Fibroblast of lung (primary cell): ENCODE data around the gene ITCH. TPM values are rescaled to one million over a fixed set of nuclear protein-coding genes. Genes with fewer than 3 reads are reported as not detected.

ENCODE experiments used
- DNase-seq, 2 donors: peaks; one replicate each; pipeline versions ENCODE4 v3.0.0 to v3.0.0-alpha.2; 2010; ENCODE audit warnings: low read depth in 2 of 2
- H2AFZ ChIP-seq: 2 replicates; pipeline ENCODE4 v1.5.1; 2012; ENCODE audit warnings: low read length, control low read depth, inconsistent platforms
- H3K27ac ChIP-seq: 2 replicates; pipeline ENCODE4 v1.5.1; 2011; ENCODE audit warnings: low read length, control low read depth; ENCODE audit not compliant: insufficient read depth
- H3K27me3 ChIP-seq: 2 replicates; pipeline ENCODE4 v1.5.1; 2011; ENCODE audit warnings: mild to moderate bottlenecking, low read length; ENCODE audit not compliant: control insufficient read depth, insufficient read depth
- H3K36me3 ChIP-seq: 2 replicates; pipeline ENCODE4 v1.5.1; 2011; ENCODE audit warnings: low read length; ENCODE audit not compliant: control insufficient read depth, insufficient read depth
- H3K4me1 ChIP-seq: 2 replicates; pipeline ENCODE4 v1.5.1; 2011; ENCODE audit warnings: low read length; ENCODE audit not compliant: control insufficient read depth, insufficient read depth; ENCODE audit errors: extremely low read depth
- H3K4me2 ChIP-seq: 2 replicates; pipeline ENCODE4 v1.5.1; 2011; ENCODE audit warnings: low read length, control low read depth; ENCODE audit not compliant: insufficient read depth; ENCODE audit errors: extremely low read depth
- H3K4me3 ChIP-seq, 4 experiments: fragments of 200-600 bp in 1 of 4; sonication (generic) in 1 of 4; replicated peaks in 1 of 4; 2 replicates each; pipeline ENCODE4 v1.5.1; 2011 to 2016; ENCODE audit warnings: low read length in 4 of 4, low read depth in 3 of 4, mild to moderate bottlenecking in 3 of 4, control low read depth in 2 of 4, inconsistent platforms in 1 of 4, mixed read lengths in 1 of 4; ENCODE audit not compliant: insufficient read depth in 1 of 4; ENCODE audit errors: control extremely low read depth in 1 of 4
- H3K79me2 ChIP-seq: 2 replicates; pipeline ENCODE4 v1.5.1; 2012; ENCODE audit warnings: mild to moderate bottlenecking, low read length, inconsistent platforms; ENCODE audit not compliant: control insufficient read depth, insufficient read depth
- H3K9ac ChIP-seq: 2 replicates; pipeline ENCODE4 v1.5.1; 2011; ENCODE audit warnings: mild to moderate bottlenecking, low read length, control low read depth; ENCODE audit not compliant: insufficient read depth
- H3K9me3 ChIP-seq: 2 replicates; pipeline ENCODE4 v1.5.1; 2012; ENCODE audit warnings: low read depth, low read length; ENCODE audit not compliant: control insufficient read depth, insufficient read depth
- H4K20me1 ChIP-seq: 2 replicates; pipeline ENCODE4 v1.5.1; 2011; ENCODE audit warnings: low read length; ENCODE audit not compliant: control insufficient read depth, insufficient read depth; ENCODE audit errors: extremely low read depth
- EZH2 ChIP-seq: IDR thresholded peaks from 2 replicates; pipeline ENCODE4 v1.5.1; 2012; ENCODE audit warnings: low read length, control low read depth, mild to moderate bottlenecking; ENCODE audit errors: missing control alignments
- polyA plus RNA-seq, 2 donors: library from polyadenylated mRNA; depleted of rRNA in 1 of 2; stranded (reverse) in 1 of 2; unstranded in 1 of 2; fragments of >200 nt; gene quantifications; 2 replicates each; pipeline ENCODE4 v1.2.1, GENCODE V29; 2011 to 2012; ENCODE audit warnings: missing spikeins in 1 of 2
- total RNA-seq: library from RNA; depleted of rRNA; stranded (reverse); fragments of >200 nt; gene quantifications from 2 replicates; pipeline ENCODE4 v1.2.1, GENCODE V29; 2014
- TF ChIP-seq, protein P1 (sequence below), 2 donors: IDR thresholded peaks in 1 of 2; conservative IDR thresholded peaks in 1 of 2; 1 replicate in 1 of 2; 2 replicates in 1 of 2; pipeline ENCODE4 v1.5.1; 2011 to 2012; ENCODE audit warnings: low read length in 2 of 2, control low read depth in 1 of 2, inconsistent platforms in 1 of 2, low read depth in 1 of 2, mild to moderate bottlenecking in 1 of 2

The ITCH gene
- total and polyA plus RNA-seq, 2 donors (not counting 1 experiment from before 2014, with no cell fraction given): 25.0 to 77.6 TPM

DNA sequence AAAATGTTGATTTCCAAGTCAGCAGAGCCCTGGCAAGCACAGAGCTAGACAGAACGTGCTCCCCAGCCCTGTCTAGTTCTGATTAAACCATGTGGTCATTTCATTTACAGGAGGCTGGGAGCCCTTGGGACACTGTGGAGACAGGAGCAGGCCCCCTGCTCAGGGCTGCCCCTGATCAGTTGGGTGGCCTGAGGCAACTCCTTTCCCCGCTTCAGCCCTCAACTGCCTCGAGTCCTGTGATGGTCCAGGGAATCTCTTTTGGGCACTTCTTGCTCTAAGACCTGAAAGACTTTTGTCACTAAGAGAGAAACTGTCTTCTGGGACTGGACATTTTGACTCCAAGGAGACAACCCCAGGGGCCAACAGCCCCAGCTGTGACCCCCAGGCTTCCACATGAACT, 166.7 kb downstream of the ITCH start:
- no peaks in the 10 kb centered on the region for H3K9me3 ChIP-seq
- no peak for DNase-seq
- no peak overlapping the region for H3K4me2 ChIP-seq
- H3K4me1 ChIP-seq: peaks cover 19% of the 10 kb centered on the region
- no peak overlapping the region for H3K4me3 ChIP-seq
- no peaks in the 10 kb centered on the region for H3K27me3 ChIP-seq
- no peak overlapping the region for H2AFZ ChIP-seq
- H3K9ac ChIP-seq: no peak overlapping the region
- H3K36me3 ChIP-seq: peaks cover 31% of the 10 kb centered on the region
- TF ChIP-seq, protein P1, sequence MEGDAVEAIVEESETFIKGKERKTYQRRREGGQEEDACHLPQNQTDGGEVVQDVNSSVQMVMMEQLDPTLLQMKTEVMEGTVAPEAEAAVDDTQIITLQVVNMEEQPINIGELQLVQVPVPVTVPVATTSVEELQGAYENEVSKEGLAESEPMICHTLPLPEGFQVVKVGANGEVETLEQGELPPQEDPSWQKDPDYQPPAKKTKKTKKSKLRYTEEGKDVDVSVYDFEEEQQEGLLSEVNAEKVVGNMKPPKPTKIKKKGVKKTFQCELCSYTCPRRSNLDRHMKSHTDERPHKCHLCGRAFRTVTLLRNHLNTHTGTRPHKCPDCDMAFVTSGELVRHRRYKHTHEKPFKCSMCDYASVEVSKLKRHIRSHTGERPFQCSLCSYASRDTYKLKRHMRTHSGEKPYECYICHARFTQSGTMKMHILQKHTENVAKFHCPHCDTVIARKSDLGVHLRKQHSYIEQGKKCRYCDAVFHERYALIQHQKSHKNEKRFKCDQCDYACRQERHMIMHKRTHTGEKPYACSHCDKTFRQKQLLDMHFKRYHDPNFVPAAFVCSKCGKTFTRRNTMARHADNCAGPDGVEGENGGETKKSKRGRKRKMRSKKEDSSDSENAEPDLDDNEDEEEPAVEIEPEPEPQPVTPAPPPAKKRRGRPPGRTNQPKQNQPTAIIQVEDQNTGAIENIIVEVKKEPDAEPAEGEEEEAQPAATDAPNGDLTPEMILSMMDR (conservative IDR thresholded peaks at IDR 0.05 in 1 of 2, IDR thresholded peaks at IDR 0.05 in 1 of 2; ENCODE audit: low read depth in 1 of 2, low read length in 2 of 2): no peak
- no peak for TF ChIP-seq EZH2
- H3K27ac ChIP-seq: no peak overlapping the region
- peaks cover 33% of the 10 kb centered on the region for H3K79me2 ChIP-seq
- no peaks in the 10 kb centered on the region for H4K20me1 ChIP-seq

DNA sequence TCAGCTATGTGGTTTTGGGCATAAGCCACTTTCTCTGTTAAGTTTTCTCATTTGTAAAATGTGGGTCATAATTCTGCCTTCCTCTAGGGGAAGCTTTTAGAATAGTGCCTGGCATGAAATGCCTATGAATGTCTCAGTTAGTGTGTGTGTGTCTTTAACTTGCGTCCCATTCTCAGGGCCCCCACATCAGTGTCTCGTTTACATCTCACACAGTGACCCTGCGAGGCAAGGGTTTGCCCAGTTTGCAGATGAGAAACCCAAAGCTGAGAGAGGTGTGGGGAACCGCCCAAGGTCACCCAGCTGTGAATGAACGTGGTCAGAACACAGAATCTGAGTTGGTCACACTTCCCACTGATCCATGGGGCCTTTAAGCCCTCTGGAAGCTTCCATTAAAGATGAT, 167.3 kb downstream of the ITCH start:
- no peaks in the 10 kb centered on the region for H3K9me3 ChIP-seq
- peaks cover 27% of the 10 kb centered on the region for H3K79me2 ChIP-seq
- no peak for TF ChIP-seq EZH2
- TF ChIP-seq, protein P1 (conservative IDR thresholded peaks at IDR 0.05 in 1 of 2, IDR thresholded peaks at IDR 0.05 in 1 of 2; ENCODE audit: low read depth in 1 of 2, low read length in 2 of 2): no peak
- H3K4me1 ChIP-seq: peaks cover 14% of the 10 kb centered on the region
- DNase-seq: no peak
- no peak overlapping the region for H3K27ac ChIP-seq
- H3K27me3 ChIP-seq: no peaks in the 10 kb centered on the region
- no peak overlapping the region for H3K9ac ChIP-seq
- H3K4me3 ChIP-seq: no peak overlapping the region
- no peak overlapping the region for H2AFZ ChIP-seq
- H4K20me1 ChIP-seq: no peaks in the 10 kb centered on the region
- peaks cover 33% of the 10 kb centered on the region for H3K36me3 ChIP-seq
- no peak overlapping the region for H3K4me2 ChIP-seq

GRCh38 chr20:34531608-34532265, 168.7 kb downstream of the ITCH start:
- Histone ChIP-seq H4K20me1 (no peaks in the 10 kb centered on the region), H3K9me3 (no peaks in the 10 kb centered on the region), H3K4me3 (no peak overlapping the region), H3K4me1 (peaks cover 3% of the 10 kb centered on the region), H3K27ac (no peak overlapping the region), H3K9ac (no peak overlapping the region), H3K79me2 (peaks cover 25% of the 10 kb centered on the region), H3K36me3 (peaks cover 41% of the 10 kb centered on the region), H3K27me3 (no peaks in the 10 kb centered on the region), H3K4me2 (no peak overlapping the region), H2AFZ (no peak overlapping the region)
- TF ChIP-seq EZH2: no peak
- TF ChIP-seq, protein P1 (conservative IDR thresholded peaks at IDR 0.05 in 1 of 2, IDR thresholded peaks at IDR 0.05 in 1 of 2; ENCODE audit: low read depth in 1 of 2, low read length in 2 of 2): no peak
- DNase-seq: no peak
